ENCODE data around the gene CCDC184.
A peak's percentile ranks its signal among the peaks of the same experiment; 100 is the strongest.
"Not testable (repeated sequence)": the region's sequence is repeated elsewhere in the genome, so short reads cannot be mapped to it uniquely, and the experiment has no call there.

The CCDC184 gene

GRCh38 chr12:48183091-48183875 is at the start of gene CCDC184:
TSS of gene CCDC184 (plus strand) at chr12:48183644. CDS start at chr12:48184123, 479 bp downstream.
- DNase-seq: peak; percentile 88

- DNase-seq: no peak
These were observed 48.4 kb upstream of the CCDC184 start for GRCh38 chr12:48135027-48135426.

GRCh38 chr12:48142818-48143674 is 40.4 kb upstream of the CCDC184 start:
- no peak for DNase-seq

GRCh38 chr12:48143898-48144297 is 39.5 kb upstream of the CCDC184 start:
- no peak for DNase-seq

GRCh38 chr12:48145981-48146380 is 37.5 kb upstream of the CCDC184 start:
- DNase-seq: no peak

- DNase-seq: no peak
These were observed 32.2 kb upstream of the CCDC184 start for GRCh38 chr12:48151103-48151771.

GRCh38 chr12:48155786-48156185 is 27.7 kb upstream of the CCDC184 start:
- not testable (repeated sequence) for DNase-seq

- DNase-seq: no peak
These were observed 26.8 kb upstream of the CCDC184 start for GRCh38 chr12:48156652-48157017.

GRCh38 chr12:48157018-48157888 is 26.2 kb upstream of the CCDC184 start, which contains the start of gene ASB8:
TSS of gene ASB8 (minus strand) at chr12:48157515. CDS start at chr12:48153496, 4,019 bp downstream.
- peak; percentile 97 for DNase-seq

- DNase-seq: no peak
These were observed 25.5 kb upstream of the CCDC184 start for GRCh38 chr12:48157889-48158370.

- no peak for DNase-seq
These were observed 23.4 kb upstream of the CCDC184 start for GRCh38 chr12:48160046-48160445.

- DNase-seq: no peak
These were observed 22.6 kb upstream of the CCDC184 start for GRCh38 chr12:48160807-48161206.

GRCh38 chr12:48163150-48163747 is 20.2 kb upstream of the CCDC184 start:
- no peak for DNase-seq

GRCh38 chr12:48164451-48164850 is 19.0 kb upstream of the CCDC184 start:
- DNase-seq: no peak

GRCh38 chr12:48165089-48165981 is 18.1 kb upstream of the CCDC184 start:
- peak; percentile 56 for DNase-seq

GRCh38 chr12:48169011-48169410 is 14.4 kb upstream of the CCDC184 start:
- DNase-seq: no peak

GRCh38 chr12:48175613-48176416 is 7.6 kb upstream of the CCDC184 start:
- DNase-seq: peak; percentile 26

- no peak for DNase-seq
These were observed 7.1 kb upstream of the CCDC184 start for GRCh38 chr12:48176417-48176751.

GRCh38 chr12:48177982-48178381 is 5.5 kb upstream of the CCDC184 start:
- no peak for DNase-seq

GRCh38 chr12:48179466-48179865 is 4.0 kb upstream of the CCDC184 start:
- no peak for DNase-seq
